SH-SY5Y (cell line): ENCODE data around the gene TTBK2.

ENCODE experiments used
- GATA2 ChIP-seq: IDR thresholded peaks from 2 replicates; pipeline ENCODE4 v1.6.1; 2011; ENCODE audit warnings: mild to moderate bottlenecking, low read depth, low read length
- GATA3 ChIP-seq: IDR thresholded peaks from 2 replicates; pipeline ENCODE4 v1.6.1; 2011; ENCODE audit warnings: low read depth, mild to moderate bottlenecking, low read length, moderate library complexity

GRCh38 chr15:42811433-42811832, 109.1 kb downstream of the TTBK2 start:
- TF ChIP-seq GATA2, result no peak
- TF ChIP-seq GATA3, result no peak
